Hepatocyte (in vitro differentiated cells): ENCODE results near the gene NUPR1. TPM values are rescaled to one million over a fixed set of nuclear protein-coding genes. Genes with fewer than 3 reads are reported as not detected.

Source experiments
- DNase-seq: peaks from one replicate; pipeline ENCODE4 v3.0.0-alpha.2; 2016; ENCODE audit warnings: low spot score
- H2AFZ ChIP-seq: fragments of 200-600 bp; sonication (generic); 2 replicates; pipeline ENCODE4 v1.6.0; 2016; ENCODE audit warnings: antibody characterized with exemption, mild to moderate bottlenecking
- H3K27ac ChIP-seq: fragments of 200-600 bp; sonication (generic); 2 replicates; pipeline ENCODE4 v1.5.1; 2016; ENCODE audit warnings: mild to moderate bottlenecking
- H3K27me3 ChIP-seq: fragments of 200-600 bp; sonication (generic); 2 replicates; pipeline ENCODE4 v1.6.1; 2016
- H3K36me3 ChIP-seq: fragments of 200-600 bp; sonication (generic); replicated peaks from 2 replicates; pipeline ENCODE4 v1.5.1; 2016; ENCODE audit warnings: low read depth; ENCODE audit not compliant: insufficient read depth
- H3K4me1 ChIP-seq: fragments of 200-600 bp; sonication (generic); 2 replicates; pipeline ENCODE4 v1.5.1; 2016; ENCODE audit warnings: mild to moderate bottlenecking, moderate library complexity; ENCODE audit not compliant: insufficient read depth
- H3K4me2 ChIP-seq: fragments of 200-600 bp; sonication (generic); 2 replicates; pipeline ENCODE4 v1.6.0; 2016
- H3K4me3 ChIP-seq: fragments of 200-600 bp; sonication (generic); 2 replicates; pipeline ENCODE4 v1.5.1; 2016; ENCODE audit warnings: mild to moderate bottlenecking
- H3K79me2 ChIP-seq: fragments of 200-600 bp; sonication (generic); 2 replicates; pipeline ENCODE4 v1.6.0; 2017; ENCODE audit warnings: mild to moderate bottlenecking
- H3K9me2 ChIP-seq: fragments of 200-600 bp; sonication (generic); replicated peaks from 2 replicates; pipeline ENCODE4 v1.6.0; 2017; ENCODE audit warnings: mild to moderate bottlenecking; ENCODE audit not compliant: insufficient read depth
- H3K9me3 ChIP-seq: fragments of 200-600 bp; sonication (generic); 2 replicates; pipeline ENCODE4 v1.5.1; 2016; ENCODE audit warnings: low read depth, mild to moderate bottlenecking
- H4K20me1 ChIP-seq: fragments of 200-600 bp; sonication (generic); 2 replicates; pipeline ENCODE4 v1.6.0; 2016; ENCODE audit warnings: mild to moderate bottlenecking; ENCODE audit not compliant: insufficient read depth, poor library complexity, severe bottlenecking
- CTCF ChIP-seq: fragments of 200-600 bp; sonication (generic); IDR thresholded peaks from 2 replicates; pipeline ENCODE4 v1.5.1; 2016; ENCODE audit warnings: antibody characterized with exemption, mild to moderate bottlenecking; ENCODE audit not compliant: poor library complexity
- EZH2 ChIP-seq: fragments of 200-600 bp; sonication (generic); IDR thresholded peaks from 2 replicates; pipeline ENCODE4 v1.6.1; 2016; ENCODE audit warnings: antibody characterized with exemption, mild to moderate bottlenecking, borderline replicate concordance
- EZH2phosphoT487 ChIP-seq: fragments of 200-600 bp; sonication (generic); IDR thresholded peaks from one replicate; pipeline ENCODE4 v1.6.1; 2018; ENCODE audit warnings: antibody characterized with exemption, mild to moderate bottlenecking, low read depth, moderate library complexity; ENCODE audit not compliant: unreplicated experiment, severe bottlenecking
- WGBS: methylation state at CpG from one replicate; pipeline ENCODE4 v1.1.6; 2016; ENCODE audit warnings: low lambda C conversion rate; ENCODE audit errors: missing lambda C conversion rate; 5-methylcytosine and 5-hydroxymethylcytosine counted together
- polyA plus RNA-seq: library from polyadenylated mRNA; unstranded; fragments of >200 nt; fragmentation: Nextera tagmentation; extraction: Ambion mirVana; gene quantifications from 2 replicates; pipeline ENCODE4 v1.2.1, GENCODE V29; 2016
- total RNA-seq: library from RNA; depleted of rRNA; stranded (reverse); fragments of >200 nt; gene quantifications from 2 replicates; pipeline ENCODE4 v1.2.3, GENCODE V29; 2014

NUPR1 gene
- total and polyA plus RNA-seq, 2 experiments from 2014 or later, result 18.0 to 130 TPM

- 75% methylated on average over 2 of the region's 2 CpGs for WGBS
- H3K4me3 ChIP-seq, result no peak overlapping the region
- DNase-seq, result no peak
- H3K9me2 ChIP-seq, result no peaks in the 10 kb centered on the region
- peaks cover 9% of the 10 kb centered on the region for H3K4me1 ChIP-seq
- H3K27ac ChIP-seq, result no peak overlapping the region
- no peak overlapping the region for H2AFZ ChIP-seq
- no peaks in the 10 kb centered on the region for H3K36me3 ChIP-seq
- no peak for TF ChIP-seq CTCF
- TF ChIP-seq EZH2, result no peak
- no peak for TF ChIP-seq EZH2phosphoT487
- no peaks in the 10 kb centered on the region for H3K9me3 ChIP-seq
- peaks cover 35% of the 10 kb centered on the region for H3K79me2 ChIP-seq
- H4K20me1 ChIP-seq, result no peaks in the 10 kb centered on the region
- H3K27me3 ChIP-seq, result no peaks in the 10 kb centered on the region
- H3K4me2 ChIP-seq, result no peak overlapping the region
Measured at GRCh38 chr16:28556914-28557320, 18.1 kb upstream of the NUPR1 start.

GRCh38 chr16:28555561-28555960 lies 16.8 kb upstream of the NUPR1 start:
- Histone ChIP-seq H3K9me2 (no peaks in the 10 kb centered on the region), H3K4me1 (no peaks in the 10 kb centered on the region), H2AFZ (no peak overlapping the region), H3K9me3 (no peaks in the 10 kb centered on the region), H3K4me3 (no peak overlapping the region), H3K27ac (no peak overlapping the region), H3K27me3 (no peaks in the 10 kb centered on the region), H3K36me3 (no peaks in the 10 kb centered on the region), H3K4me2 (no peak overlapping the region), H4K20me1 (no peaks in the 10 kb centered on the region), H3K79me2 (peaks cover 35% of the 10 kb centered on the region)
- DNase-seq, result no peak
- TF ChIP-seq CTCF (no peak), EZH2 (no peak), EZH2phosphoT487 (no peak)
- 85% methylated on average over 2 of the region's 2 CpGs for WGBS

- no peak for TF ChIP-seq EZH2
- no peak for TF ChIP-seq EZH2phosphoT487
- no peak for TF ChIP-seq CTCF
- no peak for DNase-seq
- H3K9me2 ChIP-seq, result no peaks in the 10 kb centered on the region
- no peaks in the 10 kb centered on the region for H3K9me3 ChIP-seq
- H4K20me1 ChIP-seq, result no peaks in the 10 kb centered on the region
- H3K79me2 ChIP-seq, result peaks cover 35% of the 10 kb centered on the region
- H3K4me1 ChIP-seq, result no peaks in the 10 kb centered on the region
- H2AFZ ChIP-seq, result peak overlapping the region; percentile 63
- H3K4me2 ChIP-seq, result peak overlapping the region; percentile 80
- H3K27me3 ChIP-seq, result no peaks in the 10 kb centered on the region
- no peaks in the 10 kb centered on the region for H3K36me3 ChIP-seq
- WGBS, result 91% methylated on average over 15 of the region's 15 CpGs
- H3K4me3 ChIP-seq, result peak overlapping the region; percentile 24
- H3K27ac ChIP-seq, result no peak overlapping the region
Measured at GRCh38 chr16:28554634-28555423, 16.1 kb upstream of the NUPR1 start.
